DMS53 (cell line): ENCODE measurements around the gene ZNF224.
"Not testable (repeated sequence)": the region's sequence is repeated elsewhere in the genome, so short reads cannot be mapped to it uniquely, and the experiment has no call there.

Source experiments
- DNase-seq: peaks from one replicate; lab custom pipeline; 2025; lab: John Stamatoyannopoulos, UW

Gene ZNF224

DNA sequence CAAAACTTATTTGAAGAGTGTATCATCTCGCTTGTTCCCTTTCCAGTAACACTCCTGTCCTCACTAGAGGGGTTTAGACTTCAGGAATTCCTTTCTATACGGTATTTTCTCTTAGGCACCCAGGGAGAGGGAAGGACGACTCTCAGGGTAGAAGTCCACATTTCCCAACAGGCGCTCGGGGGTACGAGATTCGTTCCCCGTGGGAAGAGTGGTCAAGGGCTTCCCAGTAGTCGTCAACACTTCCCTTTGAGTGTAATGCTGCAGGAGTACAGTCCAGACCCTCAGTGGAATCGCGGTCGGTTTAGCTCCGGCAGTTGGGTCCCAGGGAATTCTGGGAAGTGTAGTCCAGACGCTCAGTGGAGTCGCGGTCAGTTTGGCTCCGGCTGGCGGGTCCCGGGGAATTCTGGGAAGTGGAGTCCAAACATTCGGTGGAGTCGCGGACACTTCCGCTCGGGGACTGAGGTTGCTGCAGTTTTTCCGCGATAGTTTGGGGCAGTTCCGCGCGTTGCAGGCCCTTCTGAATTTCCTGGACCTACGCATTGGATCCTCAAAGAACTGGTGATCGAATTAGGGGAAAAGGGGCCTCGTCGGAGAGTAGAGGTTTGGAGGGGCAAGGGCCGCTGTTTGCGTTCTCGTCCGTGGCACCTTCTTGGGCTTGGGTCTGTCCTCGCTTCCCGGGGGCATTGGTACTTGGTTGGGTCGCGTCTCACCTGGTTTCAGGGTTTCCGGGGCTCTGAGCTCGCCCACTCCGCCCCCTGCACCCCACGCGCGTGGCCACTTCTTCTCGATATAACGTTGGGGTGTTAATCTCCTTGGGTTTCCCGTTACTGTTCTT, at the start of gene ZNF224:
TSS of gene ZNF224 (plus strand) at position 431 of the 835 bp plus-strand sequence. CDS start 3,513 bp downstream, outside the sequence.
- peak; percentile 96 for DNase-seq

DNA sequence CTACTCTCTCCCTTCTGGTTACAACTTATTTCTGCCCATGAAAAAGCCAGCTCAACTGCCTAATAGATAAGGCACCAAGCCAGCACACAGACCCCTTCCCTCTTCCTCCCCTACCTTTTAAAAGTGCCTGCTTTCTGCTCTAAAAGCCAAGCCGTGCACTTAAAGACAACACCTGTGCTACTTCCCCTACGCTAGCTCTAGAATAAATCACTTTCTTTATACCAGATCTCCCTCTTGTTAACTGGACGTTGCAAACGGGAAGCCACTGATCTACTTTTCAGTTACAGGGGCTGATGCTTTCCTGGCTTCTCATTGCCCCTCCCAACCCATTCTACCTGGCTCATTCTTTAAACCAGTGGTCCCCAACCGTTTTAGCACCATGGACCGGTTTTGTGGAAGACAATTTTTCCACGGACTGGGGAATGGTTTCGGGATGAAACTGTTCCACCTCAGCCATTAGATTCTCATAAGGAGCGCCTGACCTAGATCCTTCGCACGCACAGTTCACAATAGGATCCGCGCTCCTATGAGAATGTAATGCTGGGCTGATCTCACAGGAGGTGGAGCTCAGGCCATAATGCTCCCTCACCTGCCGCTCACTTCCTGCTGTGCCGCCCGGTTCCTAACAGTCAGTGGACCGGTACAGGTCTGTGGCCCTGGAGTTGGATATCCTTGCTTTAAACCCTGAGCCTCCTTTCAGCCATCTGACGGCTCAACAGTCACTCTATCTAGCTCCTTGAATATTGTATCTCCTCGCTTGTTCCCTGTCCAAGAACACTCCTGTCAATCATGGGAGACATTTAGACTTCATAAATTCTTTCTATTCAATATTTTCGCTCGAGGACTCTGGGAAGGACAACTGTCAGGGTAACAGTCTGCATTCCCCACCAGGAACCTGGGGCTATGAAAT, 43.2 kb upstream of the ZNF224 start:
- peak; percentile 98 for DNase-seq

DNA sequence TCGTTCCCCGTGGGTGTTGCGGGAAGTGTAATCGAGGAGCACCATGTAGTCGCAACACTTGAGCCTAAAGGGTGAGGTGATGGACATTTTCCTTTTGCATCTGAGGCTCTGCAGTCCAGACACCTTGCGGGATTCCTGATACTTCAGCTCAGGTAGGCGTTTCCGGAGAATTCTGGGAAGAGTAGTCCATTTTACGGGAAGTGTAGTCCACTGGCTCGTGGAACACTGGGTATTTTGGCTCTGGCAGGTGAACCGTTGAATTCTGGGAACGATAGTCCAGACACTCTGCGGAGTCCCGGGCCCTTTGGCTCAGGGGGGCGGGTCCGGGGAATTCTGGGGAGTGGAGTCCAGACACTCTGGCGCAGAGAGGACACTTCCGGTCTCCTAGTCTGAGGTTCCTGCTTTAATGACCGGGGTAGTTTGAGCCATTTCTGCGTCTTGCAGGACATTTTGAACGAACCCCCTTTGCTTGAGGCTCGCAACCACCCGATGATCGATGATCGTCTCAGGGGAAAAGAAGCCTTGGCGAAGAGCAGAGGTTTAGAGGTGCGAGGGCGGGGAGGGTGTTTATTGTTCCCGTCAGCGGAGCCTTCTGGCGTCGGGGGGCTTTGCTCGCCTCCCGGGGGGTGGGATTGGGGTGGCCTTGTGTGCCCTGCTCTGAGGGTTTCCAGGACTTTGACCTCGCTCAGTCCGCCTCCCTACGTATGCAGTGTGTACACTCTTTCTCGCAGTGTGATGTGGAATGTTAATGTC, 42.3 kb upstream of the ZNF224 start, which contains the start of gene ZNF223:
TSS of gene ZNF223 (plus strand) at position 387 of the 753 bp plus-strand sequence. CDS start 3,141 bp downstream, outside the sequence.
- peak; percentile 99 for DNase-seq

DNA sequence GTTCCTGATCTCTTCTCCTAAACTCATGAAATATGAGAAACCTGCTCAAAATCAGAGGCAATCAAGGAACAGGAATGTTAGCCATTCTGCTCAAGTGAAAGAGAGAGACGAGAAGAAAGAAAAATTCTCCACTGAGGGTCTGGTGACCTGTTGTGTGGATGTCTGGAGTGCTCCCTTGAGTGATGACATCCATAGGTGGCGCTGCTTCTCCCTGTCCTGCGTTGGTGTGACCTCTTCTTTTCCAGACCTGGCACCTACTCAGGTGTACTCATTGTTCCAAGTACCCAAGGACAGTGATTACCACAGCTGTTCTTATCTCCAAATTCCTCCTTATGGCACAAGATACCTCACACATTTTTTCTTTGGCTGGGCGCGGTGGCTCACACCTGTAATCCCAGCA, 38.3 kb upstream of the ZNF224 start:
- peak; percentile 44 for DNase-seq

DNA sequence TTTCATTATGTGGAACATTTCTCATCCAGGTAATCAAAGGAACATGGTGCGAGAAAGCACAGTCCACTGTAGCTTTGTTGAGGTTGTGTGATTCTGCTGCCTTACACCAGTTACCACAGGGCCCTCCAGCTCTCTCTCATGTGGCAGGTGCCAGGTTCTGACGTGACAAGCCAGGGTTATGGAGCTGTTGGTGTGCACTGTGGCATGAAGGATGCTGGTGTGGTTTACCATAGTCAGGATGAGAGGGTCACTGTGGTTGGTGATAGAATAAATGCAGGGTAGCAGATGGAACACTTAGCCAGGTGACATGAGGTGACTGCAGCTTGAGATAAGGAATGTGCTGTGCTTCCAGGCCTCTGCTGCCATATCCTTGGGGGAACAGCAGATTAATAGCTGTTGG, 34.9 kb upstream of the ZNF224 start:
- DNase-seq: no peak

DNA sequence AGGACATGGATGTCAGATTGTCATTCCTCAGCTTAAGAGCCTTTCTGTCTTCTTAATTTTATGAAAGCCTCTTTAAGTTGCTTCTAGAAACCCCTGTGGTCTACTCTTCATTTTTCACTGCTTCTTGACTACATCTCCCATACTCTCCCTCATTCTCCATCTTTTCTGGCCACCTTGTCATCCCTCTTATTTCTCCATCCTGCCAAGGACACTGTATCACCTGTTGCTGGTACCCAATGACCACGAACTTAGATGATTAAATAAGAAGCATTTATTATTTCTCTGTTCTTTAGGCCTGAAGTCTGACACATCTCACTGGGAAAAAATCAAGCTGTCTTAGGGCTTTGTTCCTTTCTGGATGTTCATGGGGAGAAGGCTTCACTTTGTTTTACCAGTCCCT, 33.1 kb upstream of the ZNF224 start:
- DNase-seq: no peak

DNA sequence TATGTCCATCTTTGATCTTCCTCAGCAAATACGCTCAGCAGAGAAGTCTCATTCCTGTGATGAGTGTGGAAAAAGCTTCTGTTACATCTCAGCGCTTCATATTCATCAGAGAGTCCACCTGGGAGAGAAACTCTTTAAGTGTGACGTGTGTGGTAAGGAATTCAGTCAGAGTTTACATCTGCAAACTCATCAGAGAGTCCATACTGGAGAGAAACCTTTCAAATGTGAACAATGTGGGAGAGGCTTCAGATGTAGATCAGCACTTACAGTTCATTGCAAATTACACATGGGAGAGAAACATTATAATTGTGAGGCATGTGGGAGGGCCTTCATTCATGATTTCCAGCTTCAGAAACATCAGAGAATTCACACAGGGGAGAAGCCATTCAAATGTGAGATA, 27.9 kb upstream of the ZNF224 start:
- DNase-seq: no peak

DNA sequence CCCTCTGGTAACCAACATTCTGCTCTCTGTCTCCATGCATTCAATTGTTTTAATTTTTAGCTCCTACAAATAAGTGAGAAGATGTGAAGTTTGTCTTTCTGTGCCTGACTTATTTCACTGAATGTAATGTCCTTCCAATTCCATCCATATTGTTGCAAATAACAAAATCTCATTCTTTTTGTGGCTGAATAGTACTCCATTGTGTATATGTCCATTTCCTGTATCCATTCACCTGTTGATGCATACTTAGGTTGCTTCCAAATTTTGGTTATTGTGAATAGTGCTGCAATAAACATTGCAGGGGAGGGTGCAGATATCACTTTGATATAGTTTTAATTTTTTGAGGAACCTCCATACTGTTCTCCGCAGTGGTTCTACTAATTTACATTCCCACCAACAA, 24.7 kb upstream of the ZNF224 start:
- no peak for DNase-seq

DNA sequence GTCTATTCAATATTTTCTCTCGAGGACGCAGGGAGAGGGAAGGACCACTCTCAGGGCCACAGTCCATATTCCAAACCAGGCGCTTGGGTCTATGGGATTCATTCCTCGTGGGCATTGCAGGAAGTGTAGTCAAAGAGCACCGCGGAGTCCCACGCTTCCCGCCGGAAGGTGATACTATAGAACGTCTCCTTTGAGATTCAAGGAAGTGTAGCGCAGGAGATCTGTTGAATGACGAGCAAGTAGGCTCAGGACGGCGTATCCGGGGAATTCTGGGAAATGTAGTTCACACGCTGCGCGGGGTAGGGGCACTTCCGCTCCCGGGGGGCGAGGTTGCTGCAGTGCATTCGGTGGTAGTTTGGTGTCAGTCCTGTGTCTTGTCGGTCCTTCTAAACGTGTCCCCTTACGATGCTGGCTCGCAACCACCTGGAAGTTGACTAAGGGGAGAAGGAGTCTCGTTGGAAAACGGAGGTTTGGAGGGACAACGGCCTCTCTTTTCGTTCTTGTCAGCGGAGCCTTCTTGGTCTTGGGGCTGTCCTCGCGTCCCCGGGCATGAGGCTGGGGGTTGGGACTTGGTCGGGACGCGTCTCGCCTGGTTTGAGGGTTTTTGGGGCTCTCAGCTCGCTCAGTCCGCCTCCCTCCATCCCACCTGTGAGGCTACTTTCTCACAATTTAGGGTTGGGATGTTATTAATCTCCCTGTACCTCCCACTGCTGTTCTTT, 22.2 kb upstream of the ZNF224 start, which contains the start of gene ZNF284:
TSS of gene ZNF284 (plus strand) at position 336 of the 719 bp plus-strand sequence. CDS start 4,231 bp downstream, outside the sequence.
- DNase-seq: peak; percentile 94

DNA sequence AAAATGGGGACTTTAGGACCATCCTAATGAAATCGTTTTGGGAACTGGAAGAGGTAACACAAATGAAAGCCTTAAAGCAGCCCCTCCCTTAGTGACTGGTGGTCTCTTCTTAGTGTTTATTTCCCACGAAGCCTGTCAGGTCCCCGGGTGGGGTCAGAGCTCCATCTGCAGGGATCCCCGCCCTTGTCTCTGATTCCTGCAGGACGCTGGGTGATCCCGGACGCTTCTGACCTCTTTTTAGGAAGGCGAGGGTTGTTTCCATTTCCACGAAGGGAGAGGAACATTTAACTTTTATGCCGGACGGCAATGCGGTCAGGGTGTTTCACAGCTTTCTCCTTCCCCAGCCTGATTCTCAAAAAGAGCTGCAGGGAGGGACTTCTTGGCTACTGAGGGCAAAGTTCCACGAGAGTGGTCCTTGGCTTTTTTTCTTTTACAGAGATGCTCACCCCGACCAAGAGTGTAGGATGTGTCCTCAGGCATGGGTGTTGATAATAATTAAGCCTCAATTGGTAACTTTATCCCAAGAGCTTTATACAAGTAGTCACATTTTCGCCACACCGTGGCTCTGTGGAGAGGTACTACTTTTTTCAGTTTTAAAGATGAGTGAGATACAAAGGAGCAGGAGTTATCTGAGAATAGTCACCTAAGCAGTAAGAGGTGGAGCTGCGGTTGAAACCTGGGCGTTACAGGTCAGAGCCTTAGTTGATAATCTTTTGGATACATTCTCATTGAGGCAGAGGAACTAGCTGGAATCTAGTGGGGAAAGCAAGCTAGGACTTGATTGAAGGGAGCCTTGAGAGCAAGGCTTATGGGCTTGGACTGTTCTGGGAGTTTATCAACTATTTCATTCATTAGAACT, 21.4 kb upstream of the ZNF224 start:
- DNase-seq: peak; percentile 37

DNA sequence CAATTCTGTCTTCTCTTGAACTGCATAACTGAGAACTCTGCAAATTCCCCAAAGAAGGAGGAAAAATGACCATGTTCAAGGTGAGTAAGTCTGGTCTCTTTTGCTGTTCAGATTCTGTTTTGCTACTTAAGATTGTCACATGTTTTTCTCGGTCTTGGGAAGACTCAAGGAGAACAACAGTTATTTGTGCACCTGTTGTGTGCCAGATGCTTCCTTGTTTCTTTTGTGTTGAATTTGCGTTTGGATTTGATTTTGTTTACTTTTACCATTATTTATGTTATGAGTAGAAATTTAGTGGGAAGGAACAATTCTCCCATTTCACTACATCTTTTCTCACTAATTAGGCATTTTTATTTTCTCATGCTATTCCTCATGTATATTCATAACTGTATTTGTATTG, 17.8 kb upstream of the ZNF224 start:
- no peak for DNase-seq

DNA sequence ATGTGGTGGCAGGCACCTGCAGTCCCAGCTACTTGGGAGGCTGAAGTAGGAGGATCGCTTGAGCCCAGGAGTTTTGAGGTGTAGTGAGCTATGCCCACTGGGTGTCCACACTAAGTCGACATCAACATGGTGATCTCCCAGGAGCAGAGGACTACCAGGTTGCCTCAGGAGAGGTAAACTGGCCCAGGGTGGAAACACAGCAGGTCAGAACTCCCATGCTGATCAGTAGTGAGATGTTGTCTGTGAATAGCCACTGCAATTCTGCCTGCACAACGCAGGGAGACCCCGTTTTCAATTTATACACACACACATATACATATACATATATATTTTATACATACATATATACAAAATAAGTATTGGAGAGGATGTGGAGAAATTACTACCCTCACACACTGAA, 2.1 kb upstream of the ZNF224 start:
- no peak for DNase-seq

DNA sequence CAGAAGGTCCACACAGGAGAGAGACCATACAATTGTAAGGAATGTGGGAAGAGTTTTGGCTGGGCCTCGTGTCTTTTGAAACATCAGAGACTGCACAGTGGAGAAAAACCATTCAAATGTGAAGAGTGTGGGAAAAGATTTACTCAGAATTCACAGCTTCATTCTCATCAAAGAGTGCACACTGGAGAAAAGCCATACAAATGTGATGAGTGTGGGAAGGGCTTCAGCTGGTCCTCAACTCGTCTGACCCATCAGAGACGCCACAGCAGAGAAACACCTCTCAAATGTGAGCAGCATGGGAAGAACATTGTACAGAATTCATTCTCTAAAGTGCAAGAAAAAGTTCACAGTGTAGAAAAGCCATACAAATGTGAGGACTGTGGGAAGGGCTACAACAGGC, 13.6 kb downstream of the ZNF224 start:
- no peak for DNase-seq

DNA sequence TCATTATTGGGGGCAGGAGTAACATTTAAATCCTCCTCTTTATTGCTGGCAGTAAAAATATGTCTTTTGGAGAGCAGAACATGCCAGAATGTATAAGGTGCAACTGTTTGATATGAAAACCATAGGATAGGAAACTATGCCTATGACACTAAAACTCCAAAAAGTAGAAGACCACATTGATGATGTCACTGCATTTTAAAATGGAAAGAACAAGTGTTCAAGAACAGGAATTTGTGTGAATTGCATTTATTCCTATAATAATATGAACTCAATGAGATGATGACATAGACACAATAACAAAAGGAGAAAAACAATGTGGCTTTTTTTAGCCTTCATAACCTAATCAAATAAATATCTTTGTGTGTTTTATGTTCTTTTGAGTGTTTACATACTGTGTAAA, 15.3 kb downstream of the ZNF224 start:
- DNase-seq: no peak

DNA sequence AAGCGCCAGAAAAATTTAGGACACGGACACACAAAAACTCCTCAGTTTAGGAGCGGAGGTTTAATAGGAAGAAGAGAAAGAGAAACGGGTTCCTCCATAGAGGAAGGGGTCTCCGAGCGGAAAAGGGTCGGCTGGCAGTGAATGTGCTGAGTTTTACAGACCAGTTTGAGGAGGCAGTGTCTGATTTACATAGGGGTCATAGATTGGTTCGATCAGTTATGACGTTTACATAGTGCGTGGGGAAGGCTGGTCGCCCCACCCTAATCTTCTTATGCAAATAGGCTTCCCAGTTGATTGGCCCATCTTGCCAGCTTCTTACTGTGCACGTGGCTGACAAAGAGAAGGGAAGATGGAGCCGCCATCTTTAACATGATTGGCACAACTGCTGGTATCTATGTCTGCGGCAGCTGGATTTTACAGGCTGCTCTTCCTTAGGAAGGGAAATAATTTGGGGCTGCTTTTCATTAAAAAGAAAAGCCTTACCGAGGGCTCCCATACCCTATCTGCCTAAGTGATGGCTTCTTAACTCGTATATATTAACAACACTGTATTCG, 17.8 kb downstream of the ZNF224 start:
- peak; percentile 99 for DNase-seq

DNA sequence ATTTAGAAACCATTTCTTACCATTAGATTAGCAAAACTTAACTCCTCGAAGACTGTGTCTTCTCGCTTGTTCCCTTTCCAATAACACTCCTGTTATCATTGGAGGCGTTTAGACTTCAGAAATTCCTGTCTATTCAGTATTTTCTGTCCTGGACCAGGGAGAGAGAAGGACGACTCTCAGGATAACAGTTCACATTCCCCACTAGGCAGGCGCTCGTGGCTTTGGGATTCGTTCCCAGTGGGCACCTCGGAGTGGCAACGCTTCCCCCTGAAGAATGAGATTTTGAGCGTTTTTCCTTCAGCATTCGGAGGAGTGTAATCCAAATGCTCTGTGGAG, 18.6 kb downstream of the ZNF224 start:
- no peak for DNase-seq

DNA sequence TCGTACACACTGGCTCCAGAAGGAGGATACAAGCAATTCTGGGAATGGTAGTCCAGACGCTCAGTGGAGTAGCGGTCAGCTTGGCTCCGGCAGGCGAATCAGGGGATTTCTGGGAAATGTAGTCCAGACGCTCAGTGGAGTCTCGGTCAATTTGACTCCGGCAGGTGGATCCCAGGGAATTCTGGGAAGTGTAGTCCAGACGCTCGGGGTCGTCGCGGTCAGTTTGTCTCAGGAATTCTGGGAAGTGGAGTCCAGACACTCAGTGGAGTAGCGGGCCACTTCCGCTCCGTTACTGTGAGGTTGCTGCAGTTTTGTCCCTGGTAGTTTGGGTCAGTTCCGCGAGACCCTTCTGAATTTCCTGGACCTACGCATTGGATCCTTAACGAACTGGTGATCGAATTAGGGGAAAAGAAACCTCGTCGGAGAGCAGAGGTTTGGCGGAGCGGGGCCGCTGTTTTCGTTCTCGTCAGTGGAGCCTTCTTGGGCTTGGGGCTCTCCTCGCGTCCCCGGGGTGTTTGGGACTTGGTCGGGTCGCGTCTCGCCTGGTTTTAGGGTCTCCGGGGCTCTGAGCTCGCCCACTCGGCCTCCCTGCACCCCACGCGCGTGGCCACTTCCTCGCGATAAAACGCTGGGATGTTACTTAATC, 19.1 kb downstream of the ZNF224 start, which contains the start of gene ZNF225:
TSS of gene ZNF225 (plus strand) at position 262 of the 646 bp plus-strand sequence. CDS start 2,429 bp downstream, outside the sequence.
- DNase-seq: peak; percentile 99

DNA sequence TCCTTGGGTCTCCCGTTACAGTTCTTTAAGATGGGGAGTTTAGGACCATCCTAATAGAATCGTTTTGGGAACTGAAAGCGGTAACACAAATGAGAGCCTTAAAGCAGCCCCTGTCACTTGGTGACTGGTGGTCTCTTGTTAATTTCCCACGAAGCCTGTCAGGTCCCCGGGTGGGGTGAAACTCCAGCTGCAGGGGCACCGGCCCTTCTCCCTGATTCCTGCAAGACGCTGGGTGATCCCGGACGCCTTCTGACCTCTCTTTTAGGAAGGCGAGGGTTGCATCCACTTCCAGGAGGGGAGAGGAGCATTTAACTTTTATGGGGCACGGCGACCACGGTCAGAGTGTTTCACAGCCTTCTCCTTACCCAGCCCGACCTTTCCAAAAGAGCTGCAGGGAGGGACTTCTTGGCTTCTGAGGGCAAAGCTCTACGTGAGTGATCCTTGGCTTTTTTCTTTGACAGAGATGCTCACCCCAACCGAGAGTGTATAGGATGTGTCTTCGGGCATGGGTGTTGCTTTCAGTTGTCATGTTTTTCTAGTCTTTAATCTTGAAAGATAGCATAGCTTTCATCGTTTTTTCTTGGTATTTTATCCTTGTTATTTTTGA, 19.7 kb downstream of the ZNF224 start:
- DNase-seq: peak; percentile 24

DNA sequence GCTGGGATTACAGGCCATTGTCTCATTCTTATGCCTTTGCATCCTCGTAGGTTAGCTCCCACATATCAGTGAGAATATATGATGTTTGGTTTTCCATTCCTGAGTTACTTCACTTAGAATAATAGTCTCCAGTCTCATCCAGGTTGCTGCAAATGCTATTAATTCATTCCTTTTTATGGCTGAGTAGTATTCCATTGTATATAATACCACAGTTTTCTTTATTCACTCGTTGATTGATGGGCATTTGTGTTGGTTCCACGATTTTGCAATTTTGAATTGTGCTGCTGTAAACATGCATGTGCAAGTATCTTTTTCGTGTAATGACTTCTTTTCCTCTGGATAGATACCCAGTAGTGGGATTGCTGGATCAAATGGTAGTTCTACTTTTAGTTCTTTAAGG, 27.0 kb downstream of the ZNF224 start:
- not testable (repeated sequence) for DNase-seq
